ENCODE data around the gene IMMT. TPM values are rescaled to one million over a fixed set of nuclear protein-coding genes. Genes with fewer than 3 reads are reported as not detected.

IMMT gene
- total RNA-seq, 1 experiment from 2014 or later, result 114 TPM

DNA sequence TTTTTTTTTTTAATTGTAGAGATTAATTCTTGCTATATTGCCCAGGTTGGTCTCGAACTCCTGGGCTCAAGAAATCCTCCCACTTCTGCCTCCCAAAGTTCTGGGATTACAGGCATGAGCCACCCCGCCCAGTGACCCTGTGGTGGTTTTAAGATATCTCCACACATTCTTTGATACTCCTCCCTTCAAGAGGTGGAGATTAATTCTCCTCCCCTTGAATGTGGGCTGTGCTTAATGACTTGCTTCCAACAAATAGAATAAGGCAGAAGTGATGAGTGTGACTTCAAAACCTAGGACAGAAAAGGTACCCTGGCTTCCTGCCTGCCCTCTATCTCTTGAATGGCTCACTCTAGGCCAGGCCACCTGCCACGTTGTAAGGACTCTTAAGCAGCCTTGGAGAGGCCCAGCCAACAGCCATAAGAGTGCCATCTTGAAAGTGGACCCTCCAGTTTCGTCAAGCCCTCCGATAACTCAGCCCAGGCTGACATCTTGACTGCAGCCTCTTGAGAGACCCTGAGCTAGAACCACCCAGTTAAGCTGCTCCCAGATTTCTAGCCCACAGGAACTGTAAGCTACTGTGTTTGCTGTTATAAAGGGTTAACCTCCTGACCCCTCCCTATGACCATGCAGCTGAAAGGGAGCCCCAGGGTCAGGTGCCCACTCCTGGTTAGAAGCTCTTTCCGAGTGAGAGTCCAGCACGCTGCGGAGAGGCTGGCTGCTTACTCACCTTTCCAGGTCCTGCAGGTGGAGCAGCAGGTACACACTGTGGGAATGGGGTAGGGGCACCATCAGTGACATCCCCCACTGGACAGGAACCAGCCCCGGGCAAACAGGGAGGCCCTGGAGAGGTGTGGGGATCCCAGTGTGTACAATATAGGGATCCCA, 31.6 kb upstream of the IMMT start:
- no peak for DNase-seq (ENCODE audit: unreplicated experiment)
- Mint-ChIP-seq H3K27me3 (ENCODE audit: insufficient read depth, unreplicated experiment) (no peaks in the 10 kb centered on the region), H3K4me1 (ENCODE audit: insufficient read depth, unreplicated experiment) (peaks cover 9% of the 10 kb centered on the region), H3K36me3 (ENCODE audit: insufficient read depth, unreplicated experiment) (no peaks in the 10 kb centered on the region), H3K27ac (ENCODE audit: low read depth, unreplicated experiment) (no peak overlapping the region), H3K4me3 (ENCODE audit: unreplicated experiment) (no peak overlapping the region), H3K9me3 (ENCODE audit: unreplicated experiment) (no peaks in the 10 kb centered on the region)
- intact Hi-C loops (cut with micrococcal nuclease), result loop anchor here (10.0 kb wide), 2 partner anchors 68 to 398 kb away; partner anchors contain the start of gene RNF103
- no TSS peak for BruUV-seq (replicated peaks)
- TF ChIP-seq, protein P1, sequence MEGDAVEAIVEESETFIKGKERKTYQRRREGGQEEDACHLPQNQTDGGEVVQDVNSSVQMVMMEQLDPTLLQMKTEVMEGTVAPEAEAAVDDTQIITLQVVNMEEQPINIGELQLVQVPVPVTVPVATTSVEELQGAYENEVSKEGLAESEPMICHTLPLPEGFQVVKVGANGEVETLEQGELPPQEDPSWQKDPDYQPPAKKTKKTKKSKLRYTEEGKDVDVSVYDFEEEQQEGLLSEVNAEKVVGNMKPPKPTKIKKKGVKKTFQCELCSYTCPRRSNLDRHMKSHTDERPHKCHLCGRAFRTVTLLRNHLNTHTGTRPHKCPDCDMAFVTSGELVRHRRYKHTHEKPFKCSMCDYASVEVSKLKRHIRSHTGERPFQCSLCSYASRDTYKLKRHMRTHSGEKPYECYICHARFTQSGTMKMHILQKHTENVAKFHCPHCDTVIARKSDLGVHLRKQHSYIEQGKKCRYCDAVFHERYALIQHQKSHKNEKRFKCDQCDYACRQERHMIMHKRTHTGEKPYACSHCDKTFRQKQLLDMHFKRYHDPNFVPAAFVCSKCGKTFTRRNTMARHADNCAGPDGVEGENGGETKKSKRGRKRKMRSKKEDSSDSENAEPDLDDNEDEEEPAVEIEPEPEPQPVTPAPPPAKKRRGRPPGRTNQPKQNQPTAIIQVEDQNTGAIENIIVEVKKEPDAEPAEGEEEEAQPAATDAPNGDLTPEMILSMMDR (IDR thresholded peaks at IDR 0.05; ENCODE audit: unreplicated experiment), result no peak
- CTCF ChIA-PET, result interaction anchor here (0.5 kb wide), 1 partner anchor 464 kb away, joined by 3 read pairs; no protein-coding TSS in a partner anchor
- POLR2A ChIA-PET, result no interaction called here

DNA sequence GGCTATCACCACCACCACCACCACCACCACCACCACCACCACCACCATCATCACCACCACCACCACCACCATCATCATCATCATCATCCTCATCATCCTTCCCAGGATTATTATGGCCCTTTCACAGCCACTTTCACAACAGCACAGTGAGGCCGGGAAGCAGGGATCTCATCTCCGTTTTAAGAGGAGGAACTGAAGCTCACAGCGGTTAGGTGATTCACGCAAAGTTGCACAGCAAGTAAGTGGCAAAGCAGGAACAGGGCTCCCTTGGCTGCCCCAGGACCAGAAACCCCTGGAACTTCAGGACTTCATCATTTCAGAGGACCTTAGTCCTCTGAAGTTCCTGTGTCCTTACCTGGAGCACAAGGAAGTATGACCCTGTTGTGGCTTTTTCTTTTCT, 30.8 kb upstream of the IMMT start:
- no TSS peak for BruUV-seq (replicated peaks)
- no peak for DNase-seq (ENCODE audit: unreplicated experiment)
- POLR2A ChIA-PET, result no interaction called here
- H3K9me3 Mint-ChIP-seq (ENCODE audit: unreplicated experiment), result no peaks in the 10 kb centered on the region
- H3K4me1 Mint-ChIP-seq (ENCODE audit: insufficient read depth, unreplicated experiment), result peaks cover 9% of the 10 kb centered on the region
- no peaks in the 10 kb centered on the region for H3K27me3 Mint-ChIP-seq (ENCODE audit: insufficient read depth, unreplicated experiment)
- no peak overlapping the region for H3K4me3 Mint-ChIP-seq (ENCODE audit: unreplicated experiment)
- H3K36me3 Mint-ChIP-seq (ENCODE audit: insufficient read depth, unreplicated experiment), result no peaks in the 10 kb centered on the region
- H3K27ac Mint-ChIP-seq (ENCODE audit: low read depth, unreplicated experiment), result no peak overlapping the region
- CTCF ChIA-PET, result no interaction called here
- TF ChIP-seq, protein P1 (IDR thresholded peaks at IDR 0.05; ENCODE audit: unreplicated experiment), result no peak
- intact Hi-C loops (cut with micrococcal nuclease), result loop anchor here (10.0 kb wide), 2 partner anchors 69 to 399 kb away; partner anchors contain the start of gene RNF103

DNA sequence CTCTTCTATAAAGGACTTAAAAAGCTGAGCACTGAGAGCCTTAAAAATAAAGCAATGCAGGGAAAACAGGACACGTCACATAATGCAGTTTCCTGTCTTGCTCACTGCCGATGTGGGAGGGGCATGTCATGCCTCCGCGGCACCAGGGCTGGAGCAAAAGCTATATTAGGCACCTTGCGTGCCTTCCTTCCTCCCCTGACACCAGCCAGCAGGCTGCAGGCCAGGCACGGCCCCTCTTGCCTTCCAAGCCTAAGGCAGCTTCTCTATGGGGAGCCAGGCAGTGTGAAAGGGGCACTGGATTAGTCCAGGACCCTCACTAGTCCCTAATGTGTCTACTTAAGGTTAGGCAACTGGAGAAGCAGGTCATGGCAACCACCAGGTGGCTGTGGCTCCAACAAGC, 30.3 kb upstream of the IMMT start:
- intact Hi-C loops (cut with micrococcal nuclease), result loop anchor here (10.0 kb wide), 2 partner anchors 69 to 399 kb away; partner anchors contain the start of gene RNF103
- Mint-ChIP-seq H3K4me1 (ENCODE audit: insufficient read depth, unreplicated experiment) (peaks cover 9% of the 10 kb centered on the region), H3K36me3 (ENCODE audit: insufficient read depth, unreplicated experiment) (no peaks in the 10 kb centered on the region), H3K9me3 (ENCODE audit: unreplicated experiment) (no peaks in the 10 kb centered on the region), H3K27me3 (ENCODE audit: insufficient read depth, unreplicated experiment) (no peaks in the 10 kb centered on the region), H3K27ac (ENCODE audit: low read depth, unreplicated experiment) (no peak overlapping the region), H3K4me3 (ENCODE audit: unreplicated experiment) (no peak overlapping the region)
- CTCF ChIA-PET, result interaction anchor here (1.3 kb wide), 1 partner anchor 16 kb away, joined by 3 read pairs; no protein-coding TSS in a partner anchor
- no peak for DNase-seq (ENCODE audit: unreplicated experiment)
- POLR2A ChIA-PET, result no interaction called here
- TF ChIP-seq, protein P1 (IDR thresholded peaks at IDR 0.05; ENCODE audit: unreplicated experiment), result no peak
- no TSS peak for BruUV-seq (replicated peaks)

DNA sequence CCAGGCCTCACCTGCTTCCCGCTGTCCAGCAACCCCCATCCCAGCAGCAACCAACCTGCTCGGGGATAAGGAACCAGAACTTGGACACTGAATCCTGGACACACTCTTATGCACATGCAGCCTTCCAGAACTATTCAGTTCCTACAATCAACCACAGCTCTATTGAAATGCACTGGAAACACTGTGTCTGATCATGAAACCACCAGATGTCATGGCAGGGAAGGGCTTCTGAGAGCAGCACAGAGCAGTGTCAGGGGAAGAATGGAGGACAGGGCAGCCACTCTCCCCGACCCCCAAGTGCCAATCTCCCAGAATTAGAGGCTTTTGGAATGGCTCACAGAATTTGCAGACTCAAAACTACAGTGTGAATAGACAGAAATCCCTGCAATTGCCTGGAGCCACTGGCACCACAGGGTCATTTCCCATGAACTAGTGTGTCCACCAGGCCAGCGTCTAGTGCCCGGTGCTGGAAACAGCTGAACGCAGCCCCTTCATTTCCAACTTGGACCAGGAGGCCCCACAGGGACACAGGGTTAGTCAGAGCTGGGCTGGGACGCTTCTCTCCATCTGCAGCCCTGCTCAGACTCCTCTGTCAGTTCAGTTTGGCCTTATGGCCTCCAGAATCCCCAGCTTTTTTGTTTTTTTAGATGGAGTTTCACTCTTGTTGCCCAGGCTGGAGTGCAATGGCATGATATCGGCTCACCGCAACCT, 29.5 kb upstream of the IMMT start:
- Mint-ChIP-seq H3K27me3 (ENCODE audit: insufficient read depth, unreplicated experiment) (no peaks in the 10 kb centered on the region), H3K36me3 (ENCODE audit: insufficient read depth, unreplicated experiment) (no peaks in the 10 kb centered on the region), H3K4me3 (ENCODE audit: unreplicated experiment) (no peak overlapping the region), H3K9me3 (ENCODE audit: unreplicated experiment) (no peaks in the 10 kb centered on the region), H3K4me1 (ENCODE audit: insufficient read depth, unreplicated experiment) (peaks cover 9% of the 10 kb centered on the region), H3K27ac (ENCODE audit: low read depth, unreplicated experiment) (no peak overlapping the region)
- TF ChIP-seq, protein P1 (IDR thresholded peaks at IDR 0.05; ENCODE audit: unreplicated experiment), result no peak
- CTCF ChIA-PET, result interaction anchor here (1.3 kb wide), 1 partner anchor 17 kb away, joined by 3 read pairs; no protein-coding TSS in a partner anchor
- BruUV-seq (replicated peaks), result no TSS peak
- intact Hi-C loops (cut with micrococcal nuclease), result loop anchor here (10.0 kb wide), 2 partner anchors 70 to 400 kb away; partner anchors contain the start of gene RNF103
- POLR2A ChIA-PET, result no interaction called here
- no peak for DNase-seq (ENCODE audit: unreplicated experiment)
